Left lung (tissue), 10 donors: Measurements from ENCODE around the gene ALX4. TPM values are rescaled to one million over a fixed set of nuclear protein-coding genes. Genes with fewer than 3 reads are reported as not detected.
A peak's percentile ranks its signal among the peaks of the same experiment; 100 is the strongest.

ENCODE experiments used
- ATAC-seq: fragments of 200-7000 bp; cut with Tn5 transposase; one replicate; pipeline ENCODE4 v1.9.1; 2020; ENCODE audit warnings: moderate library complexity
- DNase-seq, 4 donors: peaks; one replicate each; pipeline ENCODE4 v3.0.0-alpha.2; 2013 to 2020
- H3K27ac ChIP-seq, 2 donors: fragments of 200-600 bp; sonication (generic) in 1 of 2; one replicate each; pipeline versions ENCODE4 v1.5.0 to v1.8.0; 2020 to 2021
- H3K27me3 ChIP-seq, 2 donors: fragments of 200-600 bp; sonication (generic) in 1 of 2; one replicate each; pipeline versions ENCODE4 v1.5.0 to v1.8.0; 2020 to 2021
- H3K36me3 ChIP-seq, 2 donors: fragments of 200-600 bp; sonication (generic) in 1 of 2; one replicate each; pipeline versions ENCODE4 v1.5.0 to v1.8.0; 2020 to 2021
- H3K4me1 ChIP-seq, 2 donors: fragments of 200-600 bp; one replicate each; pipeline ENCODE4 v1.8.0; 2021
- H3K4me3 ChIP-seq, 2 donors: fragments of 200-600 bp; sonication (generic) in 1 of 2; one replicate each; pipeline versions ENCODE4 v1.5.0 to v1.8.0; 2020 to 2021; ENCODE audit warnings: mild to moderate bottlenecking in 1 of 2
- H3K9me3 ChIP-seq, 2 donors: fragments of 200-600 bp; sonication (generic) in 1 of 2; one replicate each; pipeline versions ENCODE4 v1.5.0 to v1.8.0; 2020 to 2021
- intact Hi-C, 2 donors: fragments of 100-400 bp; cut with DNase I; formaldehyde crosslinking; loops; one replicate each; pipeline versions ENCODE4 v1.11.2 to v1.14.2; 2022
- polyA plus RNA-seq, 6 donors: library from polyadenylated mRNA; unstranded; fragments of 120-200 nt; gene quantifications; one replicate each; pipeline ENCODE4 v1.2.1, GENCODE V29; 2013; ENCODE audit not compliant: insufficient read length in 6 of 6
- total RNA-seq, 2 donors: library from RNA; stranded (reverse); fragmentation: NEBNext Ultra II Directional; extraction: Animal tissue kit (Norgen Biotek cat#: 25700); gene quantifications; one replicate each; pipeline ENCODE4 v1.2.1, GENCODE V29; 2021
- TF ChIP-seq, protein P1 (sequence below), 2 donors: fragments of 200-600 bp; sonication (generic) in 1 of 2; IDR thresholded peaks; one replicate each; pipeline versions ENCODE4 v1.5.0 to v1.8.0; 2021; ENCODE audit warnings: antibody characterized with exemption in 2 of 2
- donor health status: DM: no; HTN: yes; CAD: no.
- donor health status: DM: no; HTN: no; CAD: no.

The ALX4 gene
- total and polyA plus RNA-seq, 8 donors, result 0.07 to 0.13 (median 0.10) TPM; not detected in 2

DNA sequence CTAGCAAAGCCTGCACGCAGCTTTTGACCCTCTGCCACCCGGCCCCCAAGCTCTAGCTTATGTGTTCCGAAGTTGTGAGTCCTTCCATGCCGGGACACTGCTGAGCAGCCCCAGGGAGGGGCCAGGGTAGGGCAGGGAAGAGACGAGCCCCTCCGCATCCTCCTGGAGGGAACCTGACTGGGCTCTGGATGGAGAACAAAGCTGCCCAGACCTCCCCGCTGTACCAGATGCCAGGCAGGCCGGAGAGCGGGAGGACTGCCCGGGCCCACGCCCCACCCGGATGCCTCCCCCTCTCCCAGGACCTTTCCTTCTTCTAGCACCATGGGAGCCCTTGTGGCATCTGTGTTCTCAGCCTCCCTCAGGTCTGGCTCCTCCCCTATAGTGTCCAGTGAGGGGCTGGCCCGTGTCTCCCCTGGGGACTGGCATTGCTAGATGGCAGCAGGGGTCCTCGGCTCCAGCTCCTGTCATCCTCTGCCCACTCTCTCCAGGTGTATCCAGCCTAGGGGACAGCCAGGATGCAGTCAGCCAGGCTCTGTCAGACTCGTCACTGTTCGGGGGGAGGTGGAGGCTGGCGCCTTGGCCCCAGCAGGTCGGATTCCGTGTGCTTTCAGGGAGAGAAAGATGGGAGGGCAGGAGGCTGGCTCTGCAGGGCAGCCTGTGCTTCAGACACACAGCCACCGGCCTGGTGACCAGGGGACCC lies 46.1 kb downstream of the ALX4 start:
- Histone ChIP-seq H3K9me3 (no peaks in the 10 kb centered on the region), H3K4me3 (no peak overlapping the region), H3K4me1 (no peaks in the 10 kb centered on the region), H3K36me3 (no peaks in the 10 kb centered on the region), H3K27me3 (no peaks in the 10 kb centered on the region), H3K27ac (no peak overlapping the region)
- TF ChIP-seq, protein P1, sequence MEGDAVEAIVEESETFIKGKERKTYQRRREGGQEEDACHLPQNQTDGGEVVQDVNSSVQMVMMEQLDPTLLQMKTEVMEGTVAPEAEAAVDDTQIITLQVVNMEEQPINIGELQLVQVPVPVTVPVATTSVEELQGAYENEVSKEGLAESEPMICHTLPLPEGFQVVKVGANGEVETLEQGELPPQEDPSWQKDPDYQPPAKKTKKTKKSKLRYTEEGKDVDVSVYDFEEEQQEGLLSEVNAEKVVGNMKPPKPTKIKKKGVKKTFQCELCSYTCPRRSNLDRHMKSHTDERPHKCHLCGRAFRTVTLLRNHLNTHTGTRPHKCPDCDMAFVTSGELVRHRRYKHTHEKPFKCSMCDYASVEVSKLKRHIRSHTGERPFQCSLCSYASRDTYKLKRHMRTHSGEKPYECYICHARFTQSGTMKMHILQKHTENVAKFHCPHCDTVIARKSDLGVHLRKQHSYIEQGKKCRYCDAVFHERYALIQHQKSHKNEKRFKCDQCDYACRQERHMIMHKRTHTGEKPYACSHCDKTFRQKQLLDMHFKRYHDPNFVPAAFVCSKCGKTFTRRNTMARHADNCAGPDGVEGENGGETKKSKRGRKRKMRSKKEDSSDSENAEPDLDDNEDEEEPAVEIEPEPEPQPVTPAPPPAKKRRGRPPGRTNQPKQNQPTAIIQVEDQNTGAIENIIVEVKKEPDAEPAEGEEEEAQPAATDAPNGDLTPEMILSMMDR (IDR thresholded peaks at IDR 0.05), result no peak
- intact Hi-C loops, result no loop called here
- no peak for DNase-seq
- no peak for ATAC-seq

DNA sequence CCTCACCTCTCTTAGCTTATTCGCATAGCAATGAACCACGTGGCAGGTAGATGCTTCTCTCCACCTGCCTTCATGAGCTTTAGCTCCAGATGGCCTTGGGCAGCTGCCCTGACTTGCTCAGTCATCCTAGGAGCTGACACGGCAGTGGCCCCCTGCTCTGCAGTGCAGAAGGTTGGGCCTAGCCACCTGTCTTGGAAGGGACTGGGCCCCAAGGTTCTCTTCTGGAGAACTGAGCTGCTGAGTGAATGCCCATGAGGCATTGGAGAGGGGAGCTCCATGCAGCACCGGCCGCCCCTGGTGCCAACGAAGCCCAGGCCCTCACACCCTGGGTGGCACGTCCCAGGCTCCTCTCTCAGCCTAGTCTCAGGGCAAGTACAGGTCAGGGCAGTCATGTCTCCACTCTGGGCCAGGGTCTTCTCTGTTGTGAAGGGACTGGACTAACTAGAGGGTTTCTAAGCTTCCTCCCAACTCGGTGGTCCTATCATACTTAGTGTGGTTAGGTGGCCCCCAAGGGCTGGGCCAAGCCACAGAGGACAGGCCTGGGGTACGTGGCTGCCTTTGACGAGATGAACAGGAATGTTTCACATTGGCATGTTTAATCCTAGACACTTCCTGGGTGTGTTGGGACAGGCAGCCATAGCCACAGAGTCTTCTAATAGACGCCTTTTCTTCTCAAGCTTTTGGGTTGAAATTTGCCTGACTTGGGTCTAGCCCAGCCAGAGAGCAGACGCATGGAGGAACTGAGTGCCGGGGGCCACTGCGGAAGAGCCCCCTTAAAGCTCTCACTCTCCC lies 47.9 kb downstream of the ALX4 start:
- intact Hi-C loops, result no loop called here
- Histone ChIP-seq H3K27ac (no peak overlapping the region), H3K27me3 (no peaks in the 10 kb centered on the region), H3K36me3 (no peaks in the 10 kb centered on the region), H3K4me1 (no peaks in the 10 kb centered on the region), H3K9me3 (no peaks in the 10 kb centered on the region), H3K4me3 (no peak overlapping the region)
- DNase-seq (peak in 1 of 4 donors; percentile 53), ATAC-seq (no peak)
- TF ChIP-seq, protein P1 (IDR thresholded peaks at IDR 0.05), result no peak

DNA sequence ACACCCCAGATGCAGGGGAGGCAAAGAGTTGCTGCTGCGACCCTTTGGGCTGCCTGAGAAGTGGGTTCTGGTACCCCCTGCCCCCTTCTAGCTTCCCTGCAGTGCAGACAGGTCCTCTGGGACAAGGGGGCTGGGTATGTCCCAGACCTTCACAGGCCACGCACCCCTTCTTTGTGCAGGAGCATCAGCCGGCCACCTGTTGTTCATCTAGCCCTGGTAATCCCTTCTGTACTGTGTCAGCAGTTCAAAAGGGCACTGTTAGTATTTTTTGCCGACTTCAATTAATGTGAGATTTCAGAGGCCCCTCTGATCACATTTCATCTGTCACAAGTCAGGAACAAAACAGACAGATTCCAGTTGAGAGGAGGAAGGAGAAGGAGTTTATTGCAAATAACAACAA lies 49.9 kb downstream of the ALX4 start:
- intact Hi-C loops, result no loop called here
- H3K4me3 ChIP-seq, result no peak overlapping the region
- no peaks in the 10 kb centered on the region for H3K4me1 ChIP-seq
- no peaks in the 10 kb centered on the region for H3K9me3 ChIP-seq
- no peaks in the 10 kb centered on the region for H3K36me3 ChIP-seq
- ATAC-seq (no peak), DNase-seq (no peak)
- TF ChIP-seq, protein P1 (IDR thresholded peaks at IDR 0.05), result no peak
- no peak overlapping the region for H3K27ac ChIP-seq
- H3K27me3 ChIP-seq, result no peaks in the 10 kb centered on the region

DNA sequence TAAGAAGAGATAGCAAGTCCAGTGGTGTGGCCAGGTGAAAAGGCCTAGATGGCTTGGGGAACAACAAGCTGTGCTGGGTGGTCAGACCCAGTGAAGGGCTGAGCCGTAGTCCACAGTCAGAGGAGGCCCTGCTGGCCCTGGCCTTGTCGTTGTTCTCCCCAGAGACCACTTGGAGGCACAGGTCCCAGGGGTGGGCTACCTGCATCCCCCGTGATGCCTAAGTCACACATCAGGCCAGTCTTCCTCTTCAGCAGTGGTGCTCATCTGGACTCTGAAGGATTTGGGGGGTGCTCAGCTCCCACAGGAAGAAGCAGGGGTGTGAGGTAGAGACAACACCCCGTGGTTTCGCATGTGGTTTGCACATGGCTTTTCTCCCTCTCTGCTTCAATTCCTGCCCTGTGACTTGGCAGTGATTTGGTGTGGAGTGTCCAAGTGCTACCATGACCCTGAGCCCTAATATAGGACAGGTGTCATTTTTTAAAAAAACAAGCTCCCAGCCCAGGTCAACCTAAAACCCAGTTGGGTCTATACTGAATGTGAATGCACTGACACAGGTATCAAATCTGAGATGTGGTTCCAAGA lies 51.0 kb downstream of the ALX4 start:
- TF ChIP-seq, protein P1 (IDR thresholded peaks at IDR 0.05), result no peak

DNA sequence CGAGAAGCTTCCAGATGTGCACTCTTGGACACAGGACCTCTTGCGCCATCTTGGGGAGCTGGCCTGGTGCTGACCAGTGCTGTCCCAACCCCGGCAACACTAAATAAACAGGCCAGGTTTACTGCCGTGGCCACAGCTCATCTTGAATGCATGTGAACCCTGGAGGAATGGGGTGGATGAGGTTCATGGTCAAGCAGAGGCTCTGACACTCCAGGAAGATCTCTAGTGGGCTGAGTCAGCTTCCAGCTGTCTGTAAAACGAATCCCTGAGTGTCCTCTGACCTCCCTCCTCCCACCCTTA lies 51.8 kb downstream of the ALX4 start:
- no peaks in the 10 kb centered on the region for H3K4me1 ChIP-seq
- intact Hi-C loops, result no loop called here
- no peak for ATAC-seq
- no peak overlapping the region for H3K4me3 ChIP-seq
- H3K27ac ChIP-seq, result no peak overlapping the region
- H3K36me3 ChIP-seq, result no peaks in the 10 kb centered on the region
- TF ChIP-seq, protein P1 (IDR thresholded peaks at IDR 0.05), result no peak
- peaks cover 0 to 6% of the 10 kb centered on the region in 2 donors for H3K9me3 ChIP-seq
- no peaks in the 10 kb centered on the region for H3K27me3 ChIP-seq
- no peak for DNase-seq

More for the DNA sequence above, 51.0 kb downstream of the ALX4 start:
- Histone ChIP-seq H3K9me3 (no peaks in the 10 kb centered on the region), H3K4me3 (no peak overlapping the region), H3K27me3 (no peaks in the 10 kb centered on the region), H3K36me3 (no peaks in the 10 kb centered on the region), H3K27ac (no peak overlapping the region), H3K4me1 (no peaks in the 10 kb centered on the region)
- no peak for DNase-seq
- ATAC-seq, result no peak
- intact Hi-C loops, result no loop called here
